Measurements from ENCODE around the gene PACS1. TPM values are rescaled to one million over a fixed set of nuclear protein-coding genes. Genes with fewer than 3 reads are reported as not detected.

The PACS1 gene
- total RNA-seq, 1 experiment from 2014 or later = 91.8 TPM

DNA sequence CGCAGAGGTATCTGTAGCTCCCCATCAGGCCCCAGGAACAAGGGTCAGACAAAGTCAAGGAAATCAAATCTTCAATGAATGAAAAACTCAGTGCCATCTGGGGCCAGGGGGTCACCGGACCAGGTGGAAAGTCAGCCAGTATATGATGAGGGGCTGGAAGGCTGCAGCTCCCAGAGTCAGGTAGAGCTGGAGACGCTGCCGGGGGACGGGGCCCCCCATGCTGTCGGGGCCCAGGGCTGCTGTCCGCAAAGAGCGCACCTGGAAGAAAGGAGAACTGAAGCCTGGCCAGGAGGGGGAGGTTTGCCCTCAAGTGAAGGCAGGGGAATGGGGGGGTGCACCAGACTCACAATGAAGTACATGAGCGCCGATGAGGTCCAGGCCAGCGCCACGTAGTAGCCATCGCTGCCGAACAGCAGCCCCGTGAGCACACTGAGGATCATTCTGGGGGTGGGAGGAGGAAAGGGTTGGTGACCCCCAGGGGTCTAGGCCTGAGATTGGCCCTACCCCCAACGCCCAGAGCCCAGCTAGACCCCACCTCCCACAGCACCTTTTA lies 214.5 kb downstream of the PACS1 start:
- Histone ChIP-seq H3K27ac (ENCODE audit: low read length) (no peak overlapping the region), H3K36me3 (ENCODE audit: control insufficient read depth, insufficient read depth, low read length) (no peaks in the 10 kb centered on the region; the same call in none of the 2 replicates), H3K4me3 (ENCODE audit: low read depth in 2 of 2, low read length in 2 of 2) (no peak overlapping the region), H3K27me3 (ENCODE audit: control insufficient read depth, insufficient read depth, low read length) (no peaks in the 10 kb centered on the region), H3K9me3 (ENCODE audit: control insufficient read depth, insufficient read depth, low read depth, low read length) (no peaks in the 10 kb centered on the region), H3K4me1 (ENCODE audit: control insufficient read depth, insufficient read depth, low read length) (peaks cover 42% of the 10 kb centered on the region)
- ATAC-seq (no peak), DNase-seq (ENCODE audit: low read depth, low spot score) (no peak)
- TF ChIP-seq, protein P1, sequence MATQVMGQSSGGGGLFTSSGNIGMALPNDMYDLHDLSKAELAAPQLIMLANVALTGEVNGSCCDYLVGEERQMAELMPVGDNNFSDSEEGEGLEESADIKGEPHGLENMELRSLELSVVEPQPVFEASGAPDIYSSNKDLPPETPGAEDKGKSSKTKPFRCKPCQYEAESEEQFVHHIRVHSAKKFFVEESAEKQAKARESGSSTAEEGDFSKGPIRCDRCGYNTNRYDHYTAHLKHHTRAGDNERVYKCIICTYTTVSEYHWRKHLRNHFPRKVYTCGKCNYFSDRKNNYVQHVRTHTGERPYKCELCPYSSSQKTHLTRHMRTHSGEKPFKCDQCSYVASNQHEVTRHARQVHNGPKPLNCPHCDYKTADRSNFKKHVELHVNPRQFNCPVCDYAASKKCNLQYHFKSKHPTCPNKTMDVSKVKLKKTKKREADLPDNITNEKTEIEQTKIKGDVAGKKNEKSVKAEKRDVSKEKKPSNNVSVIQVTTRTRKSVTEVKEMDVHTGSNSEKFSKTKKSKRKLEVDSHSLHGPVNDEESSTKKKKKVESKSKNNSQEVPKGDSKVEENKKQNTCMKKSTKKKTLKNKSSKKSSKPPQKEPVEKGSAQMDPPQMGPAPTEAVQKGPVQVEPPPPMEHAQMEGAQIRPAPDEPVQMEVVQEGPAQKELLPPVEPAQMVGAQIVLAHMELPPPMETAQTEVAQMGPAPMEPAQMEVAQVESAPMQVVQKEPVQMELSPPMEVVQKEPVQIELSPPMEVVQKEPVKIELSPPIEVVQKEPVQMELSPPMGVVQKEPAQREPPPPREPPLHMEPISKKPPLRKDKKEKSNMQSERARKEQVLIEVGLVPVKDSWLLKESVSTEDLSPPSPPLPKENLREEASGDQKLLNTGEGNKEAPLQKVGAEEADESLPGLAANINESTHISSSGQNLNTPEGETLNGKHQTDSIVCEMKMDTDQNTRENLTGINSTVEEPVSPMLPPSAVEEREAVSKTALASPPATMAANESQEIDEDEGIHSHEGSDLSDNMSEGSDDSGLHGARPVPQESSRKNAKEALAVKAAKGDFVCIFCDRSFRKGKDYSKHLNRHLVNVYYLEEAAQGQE (IDR thresholded peaks at IDR 0.05; ENCODE audit: insufficient read depth in 1 of 2, low read depth in 2 of 2, low read length in 1 of 2) = no peak
- TF ChIP-seq, protein P2, sequence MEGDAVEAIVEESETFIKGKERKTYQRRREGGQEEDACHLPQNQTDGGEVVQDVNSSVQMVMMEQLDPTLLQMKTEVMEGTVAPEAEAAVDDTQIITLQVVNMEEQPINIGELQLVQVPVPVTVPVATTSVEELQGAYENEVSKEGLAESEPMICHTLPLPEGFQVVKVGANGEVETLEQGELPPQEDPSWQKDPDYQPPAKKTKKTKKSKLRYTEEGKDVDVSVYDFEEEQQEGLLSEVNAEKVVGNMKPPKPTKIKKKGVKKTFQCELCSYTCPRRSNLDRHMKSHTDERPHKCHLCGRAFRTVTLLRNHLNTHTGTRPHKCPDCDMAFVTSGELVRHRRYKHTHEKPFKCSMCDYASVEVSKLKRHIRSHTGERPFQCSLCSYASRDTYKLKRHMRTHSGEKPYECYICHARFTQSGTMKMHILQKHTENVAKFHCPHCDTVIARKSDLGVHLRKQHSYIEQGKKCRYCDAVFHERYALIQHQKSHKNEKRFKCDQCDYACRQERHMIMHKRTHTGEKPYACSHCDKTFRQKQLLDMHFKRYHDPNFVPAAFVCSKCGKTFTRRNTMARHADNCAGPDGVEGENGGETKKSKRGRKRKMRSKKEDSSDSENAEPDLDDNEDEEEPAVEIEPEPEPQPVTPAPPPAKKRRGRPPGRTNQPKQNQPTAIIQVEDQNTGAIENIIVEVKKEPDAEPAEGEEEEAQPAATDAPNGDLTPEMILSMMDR (IDR thresholded peaks at IDR 0.05) = no peak
- TF ChIP-seq SIN3A (IDR thresholded peaks at IDR 0.05; ENCODE audit: borderline replicate concordance, insufficient read depth, low read depth, low read length) = no peak
- intact Hi-C loops (cut with micrococcal nuclease; ENCODE audit: unreplicated experiment) = no loop called here
- in situ Hi-C loops (cut with HindIII; ENCODE audit: low pct_unique_long_range_greater_than_20kb, low sequenced_read_pairs) = no loop called here
- CTCF ChIA-PET = interaction anchor here (0.6 kb wide), 1 partner anchor 471 kb away, joined by 8 read pairs; no protein-coding TSS in a partner anchor
- POLR2A ChIA-PET = interaction anchor here (0.7 kb wide), 1 partner anchor 30 kb away, joined by 3 read pairs; no protein-coding TSS in a partner anchor
- BruUV-seq (replicated peaks) = no TSS peak

DNA sequence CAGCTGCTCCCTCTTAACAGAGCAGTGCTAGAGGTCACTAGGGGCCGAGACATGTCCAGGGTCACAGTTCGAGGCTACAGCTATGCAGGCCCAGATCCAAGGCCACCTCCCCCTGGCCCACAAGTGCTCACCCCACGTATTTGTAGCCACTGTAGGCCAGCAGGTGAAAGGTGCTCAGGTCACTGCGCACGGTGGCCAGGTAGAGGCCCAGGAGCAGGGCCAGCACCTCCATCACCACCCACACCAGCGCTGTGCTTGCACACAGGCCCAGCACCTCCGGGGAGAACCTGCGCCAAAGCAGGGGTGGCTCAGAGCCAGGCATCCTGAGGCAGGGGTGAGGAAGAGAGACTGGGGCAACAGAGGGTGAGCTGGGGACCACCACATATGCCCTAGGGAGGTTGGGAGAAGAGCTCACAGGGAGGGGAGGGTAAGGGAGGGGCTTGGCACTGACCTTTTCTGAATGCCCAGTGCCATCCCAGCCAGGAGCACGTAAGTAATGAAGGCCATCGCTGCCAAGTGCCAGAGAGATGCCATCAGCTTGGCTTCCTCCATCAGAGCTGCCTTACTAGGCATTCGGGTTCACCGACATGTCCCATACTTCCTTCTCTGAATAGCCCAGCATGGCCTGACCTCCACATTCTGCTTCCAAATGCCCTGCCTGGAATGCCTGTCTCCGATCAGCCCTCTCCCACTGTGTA lies 215.3 kb downstream of the PACS1 start:
- ChIA-PET POLR2A (interaction anchor here (0.6 kb wide), 1 partner anchor 14 kb away, joined by 3 read pairs; no protein-coding TSS in a partner anchor), CTCF (interaction anchor here (0.6 kb wide), 1 partner anchor 146 kb away, joined by 6 read pairs; no protein-coding TSS in a partner anchor)
- DNase-seq (ENCODE audit: low read depth, low spot score) = no peak

More for the DNA sequence above, 215.3 kb downstream of the PACS1 start:
- Histone ChIP-seq H3K9me3 (ENCODE audit: control insufficient read depth, insufficient read depth, low read depth, low read length) (no peaks in the 10 kb centered on the region), H3K36me3 (ENCODE audit: control insufficient read depth, insufficient read depth, low read length) (no peaks in the 10 kb centered on the region; the same call in none of the 2 replicates), H3K4me1 (ENCODE audit: control insufficient read depth, insufficient read depth, low read length) (peaks cover 45% of the 10 kb centered on the region), H3K27ac (ENCODE audit: low read length) (no peak overlapping the region; the same call in 1 of the 2 replicates), H3K27me3 (ENCODE audit: control insufficient read depth, insufficient read depth, low read length) (no peaks in the 10 kb centered on the region), H3K4me3 (ENCODE audit: low read depth in 2 of 2, low read length in 2 of 2) (no peak overlapping the region)
- no peak for TF ChIP-seq SIN3A (IDR thresholded peaks at IDR 0.05; ENCODE audit: borderline replicate concordance, insufficient read depth, low read depth, low read length)
- TF ChIP-seq, protein P1 (IDR thresholded peaks at IDR 0.05; ENCODE audit: insufficient read depth in 1 of 2, low read depth in 2 of 2, low read length in 1 of 2) = no peak
- TF ChIP-seq, protein P2 (IDR thresholded peaks at IDR 0.05) = no peak
- TF ChIP-seq TCF7L2 (IDR thresholded peaks at IDR 0.05; ENCODE audit: low read depth, low read length) = no peak
- no peak for TF ChIP-seq POLR2AphosphoS5 (IDR thresholded peaks at IDR 0.05; ENCODE audit: low read depth, low read length)
- BruUV-seq (replicated peaks) = no TSS peak
- ATAC-seq = no peak
- in situ Hi-C loops (cut with HindIII; ENCODE audit: low pct_unique_long_range_greater_than_20kb, low sequenced_read_pairs) (no loop called here), intact Hi-C loops (cut with micrococcal nuclease; ENCODE audit: unreplicated experiment) (no loop called here)

Measured in Panc1 (cell line).